GM19452 (cell line): ENCODE data around the gene POLDIP2.

ENCODE experiments used
- ATAC-seq: cut with Tn5 transposase; IDR thresholded peaks from one replicate; pipeline ENCODE4 v1.9.1; 2021; ENCODE audit not compliant: unreplicated experiment

The POLDIP2 gene

GRCh38 chr17:28318759-28319597, 38.3 kb downstream of the POLDIP2 start, which contains the start of gene TMEM97:
Gene TMEM97, plus strand, starts transcription at chr17:28319200. Its CDS starts 40 bp downstream, at chr17:28319240.
- ATAC-seq: peak; percentile 93

GRCh38 chr17:28317966-28318758, 39.2 kb downstream of the POLDIP2 start:
- peak; percentile 7 for ATAC-seq

DNA sequence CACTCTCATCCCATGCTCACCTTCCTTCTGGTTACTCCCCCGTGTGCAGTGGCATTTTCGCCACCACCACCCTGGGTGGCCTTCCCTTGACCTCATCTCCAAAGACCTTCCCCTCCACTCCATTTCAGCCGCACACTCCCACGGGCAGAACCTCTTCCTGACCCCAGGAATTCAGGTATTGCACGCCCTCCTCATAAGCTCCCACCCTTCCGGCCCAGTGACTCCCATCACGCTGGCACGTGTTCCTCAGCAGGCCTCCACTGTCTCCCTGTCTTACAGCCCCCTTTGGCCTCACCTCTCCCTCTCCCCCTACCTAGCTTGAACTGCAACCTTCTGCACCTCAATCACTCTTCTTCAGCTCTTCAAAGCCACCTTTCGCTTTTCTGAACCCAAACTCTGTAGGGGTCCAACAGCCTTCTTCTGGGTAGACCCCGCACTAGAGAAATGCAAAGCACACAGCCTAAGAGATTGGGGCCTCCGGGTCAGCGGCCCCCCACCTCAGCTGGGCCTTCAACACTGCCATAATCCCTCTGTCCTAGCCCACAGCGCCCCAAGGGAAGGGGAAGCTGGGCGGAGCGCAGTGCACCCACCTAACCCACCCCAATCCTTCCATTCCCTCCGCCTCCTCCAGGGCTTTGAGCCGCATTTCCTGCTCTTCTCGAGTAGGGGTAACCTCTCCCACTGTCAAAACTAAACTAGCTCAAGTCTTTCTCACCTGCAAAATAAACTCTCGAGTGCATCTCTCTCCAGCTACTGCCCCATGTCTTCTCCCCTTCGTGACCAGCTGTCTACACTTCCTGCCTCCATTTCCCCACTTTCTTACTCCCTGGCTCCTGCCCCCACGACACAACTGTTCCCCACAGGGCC, 40.0 kb downstream of the POLDIP2 start:
- no peak for ATAC-seq

GRCh38 chr17:28315846-28316705, 41.3 kb downstream of the POLDIP2 start:
- no peak for ATAC-seq

- ATAC-seq: no peak
These were observed 43.5 kb downstream of the POLDIP2 start for GRCh38 chr17:28313841-28314240.

DNA sequence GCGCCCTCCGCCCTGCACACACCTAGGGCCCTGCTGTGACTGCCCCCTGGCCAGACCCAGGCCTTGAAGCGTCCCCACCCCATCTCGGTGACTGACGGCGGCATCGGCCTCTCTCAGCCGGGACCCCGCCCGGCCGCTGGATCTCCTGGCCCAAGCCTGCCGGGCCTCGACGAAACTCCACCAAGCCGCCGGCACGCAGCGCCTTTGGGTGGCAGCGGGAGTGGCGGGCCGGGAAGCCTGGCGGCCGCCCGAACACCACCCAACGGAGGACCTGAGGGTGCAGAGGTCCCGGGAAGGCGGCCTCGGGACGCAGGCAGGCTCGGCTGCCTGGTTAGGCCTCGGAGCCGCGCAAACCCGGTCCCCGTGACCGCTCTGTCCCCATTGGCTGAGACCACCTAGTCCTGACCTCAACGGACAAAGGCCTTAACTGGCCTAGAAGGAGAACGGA, 50.3 kb downstream of the POLDIP2 start:
- no peak for ATAC-seq

- no peak for ATAC-seq
These were observed 58.9 kb downstream of the POLDIP2 start for GRCh38 chr17:28298449-28298848.
